ENCODE data around the gene ZNF648.

- TF ChIP-seq CTCF (conservative IDR thresholded peaks at IDR 0.05 in 1 of 2, IDR thresholded peaks at IDR 0.05 in 1 of 2; ENCODE audit: extremely low read depth in 1 of 2, insufficient read depth in 1 of 2, low read depth in 1 of 2, low read length in 2 of 2) (no peak), EZH2 (IDR thresholded peaks at IDR 0.05; ENCODE audit: borderline replicate concordance, low read length) (no peak)
These were observed 34.4 kb upstream of the ZNF648 start for GRCh38 chr1:182095946-182096345.

All from mammary epithelial cell (primary cell).